ENCODE results near the gene SUPT3H. TPM values are rescaled to one million over a fixed set of nuclear protein-coding genes. Genes with fewer than 3 reads are reported as not detected.
"Not testable (repeated sequence)": the region's sequence is repeated elsewhere in the genome, so short reads cannot be mapped to it uniquely, and the experiment has no call there.

Gene SUPT3H
- total RNA-seq, 1 donor = 10.6 TPM

- no peak overlapping the region for H3K4me3 ChIP-seq (ENCODE audit: low read depth, low read length)
- peak; percentile 69 for DNase-seq (ENCODE audit: low read depth)
- no peak for TF ChIP-seq CTCF (IDR thresholded peaks at IDR 0.05; ENCODE audit: insufficient read depth, low read length)
Measured at GRCh38 chr6:44898296-44898930, 479.3 kb downstream of the SUPT3H start.

- no peak for TF ChIP-seq CTCF (IDR thresholded peaks at IDR 0.05; ENCODE audit: insufficient read depth, low read length)
- DNase-seq (ENCODE audit: low read depth) = no peak
- no peak overlapping the region for H3K4me3 ChIP-seq (ENCODE audit: low read depth, low read length)
Measured at GRCh38 chr6:44897316-44897715, 480.4 kb downstream of the SUPT3H start.

- no peak for DNase-seq (ENCODE audit: low read depth)
- H3K4me3 ChIP-seq (ENCODE audit: low read depth, low read length) = no peak overlapping the region
- no peak for TF ChIP-seq CTCF (IDR thresholded peaks at IDR 0.05; ENCODE audit: insufficient read depth, low read length)
Measured at GRCh38 chr6:44896701-44897100, 481.0 kb downstream of the SUPT3H start.

GRCh38 chr6:44892579-44892978 lies 485.2 kb downstream of the SUPT3H start:
- H3K4me3 ChIP-seq (ENCODE audit: low read depth, low read length) = no peak overlapping the region
- TF ChIP-seq CTCF (IDR thresholded peaks at IDR 0.05; ENCODE audit: insufficient read depth, low read length) = no peak
- no peak for DNase-seq (ENCODE audit: low read depth)

- not testable (repeated sequence) for DNase-seq (ENCODE audit: low read depth)
Measured at GRCh38 chr6:44879071-44879470, 498.7 kb downstream of the SUPT3H start.

GRCh38 chr6:44876638-44877037 lies 501.1 kb downstream of the SUPT3H start:
- not testable (repeated sequence) for DNase-seq (ENCODE audit: low read depth)

More at GRCh38 chr6:44879071-44879470, 498.7 kb downstream of the SUPT3H start:
- H3K4me3 ChIP-seq (ENCODE audit: low read depth, low read length) = not testable (repeated sequence)

GRCh38 chr6:44869321-44869897 lies 508.3 kb downstream of the SUPT3H start:
- no peak for TF ChIP-seq CTCF (IDR thresholded peaks at IDR 0.05; ENCODE audit: insufficient read depth, low read length)
- H3K4me3 ChIP-seq (ENCODE audit: low read depth, low read length) = no peak overlapping the region
- no peak for DNase-seq (ENCODE audit: low read depth)

More at GRCh38 chr6:44876638-44877037, 501.1 kb downstream of the SUPT3H start:
- H3K4me3 ChIP-seq (ENCODE audit: low read depth, low read length) = not testable (repeated sequence)

- no peak for TF ChIP-seq CTCF (IDR thresholded peaks at IDR 0.05; ENCODE audit: insufficient read depth, low read length)
- no peak for DNase-seq (ENCODE audit: low read depth)
- H3K4me3 ChIP-seq (ENCODE audit: low read depth, low read length) = no peak overlapping the region
Measured at GRCh38 chr6:44868910-44869309, 508.8 kb downstream of the SUPT3H start.

Data from fibroblast of the aortic adventitia (primary cell).